CD4-positive, CD25-positive, alpha-beta regulatory T cell (primary cell): ENCODE data around the gene AVEN. TPM values are rescaled to one million over a fixed set of nuclear protein-coding genes. Genes with fewer than 3 reads are reported as not detected.
"Not testable (repeated sequence)": the region's sequence is repeated elsewhere in the genome, so short reads cannot be mapped to it uniquely, and the experiment has no call there.

ENCODE experiments used
- ATAC-seq, 2 donors: fragments of 150-1000 bp; cut with Tn5 transposase; one replicate each; pipeline ENCODE4 v1.10.0; 2021; ENCODE audit warnings: low read depth in 2 of 2, moderate number of reproducible peaks in 2 of 2, moderate library complexity in 1 of 2
- DNase-seq, 3 donors: peaks; one replicate each; pipeline versions ENCODE4 v3.0.0 to v3.0.0-alpha.2; 2012 to 2022; ENCODE audit warnings: mixed read lengths in 1 of 3
- H3K27ac ChIP-seq: one replicate; pipeline ENCODE4 v1.7.0; 2013; ENCODE audit warnings: mild to moderate bottlenecking, low read length; ENCODE audit not compliant: insufficient read depth, poor library complexity, severe bottlenecking
- H3K27me3 ChIP-seq: one replicate; pipeline ENCODE4 v1.7.0; 2013; ENCODE audit warnings: low read length; ENCODE audit not compliant: control insufficient read depth, insufficient read depth
- H3K36me3 ChIP-seq: one replicate; pipeline ENCODE4 v1.7.0; 2013; ENCODE audit warnings: mild to moderate bottlenecking, low read length, moderate library complexity; ENCODE audit not compliant: control insufficient read depth, insufficient read depth
- H3K4me1 ChIP-seq: 2 replicates; pipeline ENCODE4 v1.7.0; 2013; ENCODE audit warnings: mild to moderate bottlenecking, low read length; ENCODE audit not compliant: insufficient read depth, control insufficient read depth, poor library complexity, severe bottlenecking
- H3K4me3 ChIP-seq: one replicate; pipeline ENCODE4 v1.7.0; 2013; ENCODE audit warnings: low read depth, mild to moderate bottlenecking, low read length, moderate library complexity
- H3K9me3 ChIP-seq, 2 experiments: 1 replicate in 1 of 2; 2 replicates in 1 of 2; pipeline ENCODE4 v1.7.0; 2013; ENCODE audit warnings: low read length in 2 of 2, mild to moderate bottlenecking in 1 of 2, moderate library complexity in 1 of 2; ENCODE audit not compliant: control insufficient read depth in 2 of 2
- H3K27ac Mint-ChIP-seq, 3 donors: one replicate each; pipeline ENCODE4 v1.8.0; 2020 to 2022; ENCODE audit warnings: mild to moderate bottlenecking in 3 of 3, mixed read lengths in 3 of 3, moderate library complexity in 2 of 3
- H3K27me3 Mint-ChIP-seq: one replicate; pipeline ENCODE4 v1.8.0; 2022; ENCODE audit warnings: mild to moderate bottlenecking, mixed read lengths
- H3K36me3 Mint-ChIP-seq: one replicate; pipeline ENCODE4 v1.8.0; 2020; ENCODE audit warnings: mixed read lengths
- H3K4me1 Mint-ChIP-seq, 4 donors: one replicate each; pipeline ENCODE4 v1.8.0; 2020 to 2022; ENCODE audit warnings: mixed read lengths in 4 of 4, mild to moderate bottlenecking in 1 of 4
- H3K4me3 Mint-ChIP-seq, 4 donors: one replicate each; pipeline ENCODE4 v1.8.0; 2020 to 2022; ENCODE audit warnings: mild to moderate bottlenecking in 4 of 4, mixed read lengths in 4 of 4, moderate library complexity in 3 of 4
- H3K9me3 Mint-ChIP-seq, 7 donors: one replicate each; pipeline ENCODE4 v1.8.0; 2020 to 2022; ENCODE audit warnings: mixed read lengths in 7 of 7, mild to moderate bottlenecking in 3 of 7, moderate library complexity in 2 of 7
- polyA plus RNA-seq, 4 donors: library from polyadenylated mRNA; unstranded; fragments of 300-500 nt; fragmentation: Illumina TruSeq; gene quantifications; one replicate each; pipeline ENCODE4 v1.2.3, GENCODE V29; 2021
- total RNA-seq: library from RNA; stranded (reverse); gene quantifications from one replicate; pipeline ENCODE4 v1.2.3, GENCODE V29; 2022

Gene AVEN
- total and polyA plus RNA-seq, 5 donors from 2014 or later, result 4.5 to 11.5 (median 9.5) TPM

- Histone ChIP-seq H3K27ac (peak overlapping the region; percentile 74), H3K36me3 (no peaks in the 10 kb centered on the region), H3K27me3 (no peaks in the 10 kb centered on the region), H3K4me3 (peak overlapping the region; percentile 94), H3K4me1 (peaks cover 16% of the 10 kb centered on the region), H3K9me3 (no peaks in the 10 kb centered on the region)
- peak overlapping the region; percentile 86 to 97 (median 93) for H3K27ac Mint-ChIP-seq
- DNase-seq (peak; percentile 47 to 82 (median 73)), ATAC-seq (peak; percentile 81 to 84)
- peaks cover 0 to 1% (median 0%) of the 10 kb centered on the region in 7 donors for H3K9me3 Mint-ChIP-seq
- no peaks in the 10 kb centered on the region for H3K36me3 Mint-ChIP-seq
- peak overlapping the region; percentile 86 to 96 (median 93) for H3K4me3 Mint-ChIP-seq
- H3K27me3 Mint-ChIP-seq, result no peaks in the 10 kb centered on the region
- peaks cover 9 to 25% (median 13%) of the 10 kb centered on the region in 4 donors for H3K4me1 Mint-ChIP-seq
Observed at GRCh38 chr15:34038023-34038870, 757 bp downstream of the AVEN start.

- no peaks in the 10 kb centered on the region for H3K27me3 Mint-ChIP-seq
- H3K9me3 Mint-ChIP-seq, result no peaks in the 10 kb centered on the region
- H3K4me1 Mint-ChIP-seq, result peaks cover 0 to 9% (median 7%) of the 10 kb centered on the region in 4 donors
- Histone ChIP-seq H3K27me3 (no peaks in the 10 kb centered on the region), H3K4me3 (no peak overlapping the region), H3K27ac (no peak overlapping the region), H3K36me3 (no peaks in the 10 kb centered on the region), H3K9me3 (no peaks in the 10 kb centered on the region), H3K4me1 (no peaks in the 10 kb centered on the region)
- ATAC-seq (no peak), DNase-seq (no peak)
- H3K27ac Mint-ChIP-seq, result no peak overlapping the region
- peaks cover 14% of the 10 kb centered on the region for H3K36me3 Mint-ChIP-seq
- H3K4me3 Mint-ChIP-seq, result peak overlapping the region in 1 of 4 donors; percentile 0
Observed at GRCh38 chr15:34031987-34032760, 6.8 kb downstream of the AVEN start.

- Mint-ChIP-seq H3K27me3 (no peaks in the 10 kb centered on the region), H3K4me3 (no peak overlapping the region), H3K9me3 (no peaks in the 10 kb centered on the region), H3K4me1 (peaks cover 5 to 14% (median 7%) of the 10 kb centered on the region in 4 donors), H3K27ac (no peak overlapping the region), H3K36me3 (peaks cover 14% of the 10 kb centered on the region)
- H3K4me1 ChIP-seq, result no peaks in the 10 kb centered on the region
- no peaks in the 10 kb centered on the region for H3K27me3 ChIP-seq
- H3K36me3 ChIP-seq, result no peaks in the 10 kb centered on the region
- H3K9me3 ChIP-seq, result no peaks in the 10 kb centered on the region
- H3K27ac ChIP-seq, result no peak overlapping the region
- no peak for DNase-seq
- ATAC-seq, result no peak
- H3K4me3 ChIP-seq, result no peak overlapping the region
Observed at GRCh38 chr15:34027606-34028005, 11.4 kb downstream of the AVEN start.

- no peak overlapping the region for H3K27ac Mint-ChIP-seq
- H3K9me3 ChIP-seq, result no peaks in the 10 kb centered on the region
- no peaks in the 10 kb centered on the region for H3K27me3 Mint-ChIP-seq
Observed at GRCh38 chr15:34025252-34025651, 13.8 kb downstream of the AVEN start.

GRCh38 chr15:34023907-34024306 lies 15.1 kb downstream of the AVEN start:
- no peaks in the 10 kb centered on the region for H3K36me3 ChIP-seq
- no peak for DNase-seq
- no peak overlapping the region for H3K4me3 ChIP-seq
- H3K9me3 Mint-ChIP-seq, result no peaks in the 10 kb centered on the region
- ATAC-seq, result no peak
- no peaks in the 10 kb centered on the region for H3K27me3 ChIP-seq
- no peak overlapping the region for H3K4me3 Mint-ChIP-seq
- peaks cover 0 to 14% (median 3%) of the 10 kb centered on the region in 4 donors for H3K4me1 Mint-ChIP-seq
- H3K36me3 Mint-ChIP-seq, result peaks cover 19% of the 10 kb centered on the region
- H3K9me3 ChIP-seq, result no peaks in the 10 kb centered on the region
- H3K27ac ChIP-seq, result no peak overlapping the region
- H3K4me1 ChIP-seq, result no peaks in the 10 kb centered on the region
- H3K27ac Mint-ChIP-seq, result no peak overlapping the region
- H3K27me3 Mint-ChIP-seq, result no peaks in the 10 kb centered on the region

More at GRCh38 chr15:34025252-34025651, 13.8 kb downstream of the AVEN start:
- Histone ChIP-seq H3K4me3 (no peak overlapping the region), H3K36me3 (no peaks in the 10 kb centered on the region), H3K4me1 (no peaks in the 10 kb centered on the region), H3K27me3 (no peaks in the 10 kb centered on the region), H3K27ac (no peak overlapping the region)
- DNase-seq (no peak), ATAC-seq (no peak)
- Mint-ChIP-seq H3K36me3 (peaks cover 21% of the 10 kb centered on the region), H3K9me3 (no peaks in the 10 kb centered on the region), H3K4me1 (peaks cover 0 to 14% (median 7%) of the 10 kb centered on the region in 4 donors), H3K4me3 (no peak overlapping the region)

- peaks cover 4% of the 10 kb centered on the region for H3K4me1 ChIP-seq
- peaks cover 0 to 1% (median 0%) of the 10 kb centered on the region in 7 donors for H3K9me3 Mint-ChIP-seq
- no peak for ATAC-seq
- H3K4me3 Mint-ChIP-seq, result no peak overlapping the region
- H3K36me3 ChIP-seq, result no peaks in the 10 kb centered on the region
- H3K4me3 ChIP-seq, result no peak overlapping the region
- H3K36me3 Mint-ChIP-seq, result peaks cover 10% of the 10 kb centered on the region
- H3K27me3 ChIP-seq, result no peaks in the 10 kb centered on the region
- H3K27ac Mint-ChIP-seq, result no peak overlapping the region
- H3K27me3 Mint-ChIP-seq, result no peaks in the 10 kb centered on the region
- H3K4me1 Mint-ChIP-seq, result peaks cover 7 to 9% (median 8%) of the 10 kb centered on the region in 4 donors
- DNase-seq, result no peak
- no peaks in the 10 kb centered on the region for H3K9me3 ChIP-seq
- no peak overlapping the region for H3K27ac ChIP-seq
Observed at GRCh38 chr15:34019369-34019990, 19.5 kb downstream of the AVEN start.

GRCh38 chr15:34018738-34019137 lies 20.3 kb downstream of the AVEN start:
- not testable (repeated sequence) for DNase-seq, H3K4me3 ChIP-seq, ATAC-seq, H3K9me3 Mint-ChIP-seq, H3K27me3 ChIP-seq, H3K9me3 ChIP-seq, H3K27ac ChIP-seq, H3K4me1 Mint-ChIP-seq, H3K36me3 ChIP-seq, H3K27me3 Mint-ChIP-seq, H3K4me1 ChIP-seq
- Mint-ChIP-seq H3K36me3 (peaks cover 11% of the 10 kb centered on the region), H3K27ac (peak overlapping the region in 1 of 3 donors; percentile 7), H3K4me3 (peak overlapping the region in 3 of 4 donors; percentile 13 to 81 (median 74))
